BE2C (cell line): ENCODE measurements around the gene C16orf87.

Experiments used
- DNase-seq: peaks from one replicate; pipeline ENCODE4 v3.0.0-alpha.2; 2020
- H3K27me3 ChIP-seq: fragments of 250-450 bp; sonication (Bioruptor Pico); 2 replicates; pipeline ENCODE4 v1.5.1; 2020; ENCODE audit warnings: mild to moderate bottlenecking
- H3K36me3 ChIP-seq: fragments of 250-450 bp; sonication (Bioruptor Pico); 2 replicates; pipeline ENCODE4 v1.5.1; 2020; ENCODE audit warnings: mild to moderate bottlenecking
- H3K4me1 ChIP-seq: fragments of 250-450 bp; sonication (Bioruptor Pico); 2 replicates; pipeline ENCODE4 v1.5.1; 2020
- H3K4me3 ChIP-seq: 2 replicates; pipeline ENCODE4 v1.5.1; 2011; ENCODE audit warnings: low read depth, low read length
- H3K9me3 ChIP-seq: fragments of 250-450 bp; sonication (Bioruptor Pico); 2 replicates; pipeline ENCODE4 v1.5.1; 2020
- CTCF ChIP-seq: IDR thresholded peaks from 2 replicates; pipeline ENCODE4 v1.5.1; 2012; ENCODE audit warnings: mild to moderate bottlenecking, low read depth, low read length

C16orf87 gene

GRCh38 chr16:46748775-46749705 is 81.9 kb downstream of the C16orf87 start:
- no peaks in the 10 kb centered on the region for H3K36me3 ChIP-seq
- H3K9me3 ChIP-seq: no peaks in the 10 kb centered on the region
- no peak for TF ChIP-seq CTCF
- H3K4me1 ChIP-seq: peaks cover 6% of the 10 kb centered on the region; the same call in 1 of the 2 replicates
- DNase-seq: peak; percentile 51
- no peaks in the 10 kb centered on the region; the same call in 1 of the 2 replicates for H3K27me3 ChIP-seq
- no peak overlapping the region for H3K4me3 ChIP-seq

- Histone ChIP-seq H3K27me3 (no peaks in the 10 kb centered on the region; the same call in 1 of the 2 replicates), H3K4me3 (no peak within 1 kb of the TSS), H3K4me1 (peaks cover 11% of the 10 kb centered on the region), H3K9me3 (no peaks in the 10 kb centered on the region), H3K36me3 (no peaks in the 10 kb centered on the region)
- DNase-seq: no peak
- no peak for TF ChIP-seq CTCF
Measured at GRCh38 chr16:46747777-46748651, 83.0 kb downstream of the C16orf87 start, which contains the start of gene MYLK3. TSS of gene MYLK3 (minus strand) at chr16:46748344. CDS start at chr16:46748193, 151 bp downstream.

- DNase-seq: peak; percentile 58
Measured at GRCh38 chr16:46746821-46747776, 83.9 kb downstream of the C16orf87 start.

More at GRCh38 chr16:46746821-46747776, 83.9 kb downstream of the C16orf87 start:
- no peak for TF ChIP-seq CTCF
- no peak overlapping the region for H3K4me3 ChIP-seq
- no peaks in the 10 kb centered on the region; the same call in 1 of the 2 replicates for H3K27me3 ChIP-seq
- H3K36me3 ChIP-seq: no peaks in the 10 kb centered on the region
- no peaks in the 10 kb centered on the region for H3K9me3 ChIP-seq
- peaks cover 12% of the 10 kb centered on the region for H3K4me1 ChIP-seq
